H9 (cell line): ENCODE data around the gene RNF31. TPM values are rescaled to one million over a fixed set of nuclear protein-coding genes. Genes with fewer than 3 reads are reported as not detected.

Experiments used
- DNase-seq: peaks from one replicate; pipeline ENCODE4 v3.0.0-alpha.2; 2017
- H2AFZ ChIP-seq: one replicate; pipeline ENCODE4 v1.6.1; 2013; ENCODE audit warnings: mild to moderate bottlenecking, low read length, control low read depth, moderate library complexity
- H2AK5ac ChIP-seq: 2 replicates; pipeline ENCODE4 v1.6.1; 2013; ENCODE audit warnings: low read length, control low read depth, mixed read lengths; ENCODE audit not compliant: insufficient read length
- H2BK120ac ChIP-seq: one replicate; pipeline ENCODE4 v1.6.1; 2013; ENCODE audit warnings: low read depth, mild to moderate bottlenecking, low read length, control low read depth, inconsistent platforms; ENCODE audit not compliant: poor library complexity, severe bottlenecking
- H2BK12ac ChIP-seq: 2 replicates; pipeline ENCODE4 v1.6.1; 2013; ENCODE audit warnings: low read length, control low read depth, mixed read lengths, low read depth; ENCODE audit not compliant: insufficient read length
- H2BK15ac ChIP-seq: 2 replicates; pipeline ENCODE4 v1.6.1; 2013; ENCODE audit warnings: low read depth, low read length, control low read depth
- H2BK20ac ChIP-seq: one replicate; pipeline ENCODE4 v1.6.1; 2013; ENCODE audit warnings: low read depth, mild to moderate bottlenecking, low read length, control low read depth, inconsistent platforms; ENCODE audit not compliant: poor library complexity, severe bottlenecking
- H2BK5ac ChIP-seq: 2 replicates; pipeline ENCODE4 v1.6.1; 2013; ENCODE audit warnings: low read length, control low read depth, mixed read lengths; ENCODE audit not compliant: insufficient read length
- H3K14ac ChIP-seq: 2 replicates; pipeline ENCODE4 v1.6.1; 2013; ENCODE audit warnings: low read length, control low read depth; ENCODE audit not compliant: insufficient read depth
- H3K18ac ChIP-seq: 2 replicates; pipeline ENCODE4 v1.6.1; 2013; ENCODE audit warnings: low read depth, mild to moderate bottlenecking, mixed read lengths, low read length, control low read depth; ENCODE audit not compliant: insufficient read length
- H3K23ac ChIP-seq: 2 replicates; pipeline ENCODE4 v1.6.1; 2013; ENCODE audit warnings: low read length, control low read depth, mixed read lengths, low read depth; ENCODE audit not compliant: insufficient read length
- H3K23me2 ChIP-seq: 2 replicates; pipeline ENCODE4 v1.6.1; 2013; ENCODE audit warnings: low read depth, mild to moderate bottlenecking, mixed read lengths, low read length, control low read depth; ENCODE audit not compliant: insufficient read length, poor library complexity, severe bottlenecking
- H3K27ac ChIP-seq: 2 replicates; pipeline ENCODE4 v1.5.1; 2013; ENCODE audit warnings: low read length, control low read depth, mixed read lengths, low read depth; ENCODE audit not compliant: insufficient read length
- H3K27me3 ChIP-seq: 2 replicates; pipeline ENCODE4 v1.6.1; 2013; ENCODE audit warnings: low read length, control low read depth, inconsistent platforms; ENCODE audit not compliant: insufficient read depth
- H3K4ac ChIP-seq: 2 replicates; pipeline ENCODE4 v1.6.1; 2013; ENCODE audit warnings: low read depth, mild to moderate bottlenecking, control low read depth, inconsistent platforms, low read length, moderate library complexity
- H3K4me1 ChIP-seq: 2 replicates; pipeline ENCODE4 v1.6.1; 2013; ENCODE audit warnings: low read length, control low read depth, inconsistent platforms; ENCODE audit not compliant: insufficient read depth
- H3K4me2 ChIP-seq: 2 replicates; pipeline ENCODE4 v1.6.1; 2013; ENCODE audit warnings: low read length, control low read depth, mixed read lengths; ENCODE audit not compliant: insufficient read length, insufficient read depth
- H3K56ac ChIP-seq: 2 replicates; pipeline ENCODE4 v1.6.1; 2013; ENCODE audit warnings: low read depth, mild to moderate bottlenecking, mixed read lengths, low read length, control low read depth; ENCODE audit not compliant: insufficient read length
- H3K79me1 ChIP-seq: 2 replicates; pipeline ENCODE4 v1.6.1; 2013; ENCODE audit warnings: low read depth, mild to moderate bottlenecking, moderate library complexity, low read length, control low read depth, inconsistent platforms; ENCODE audit not compliant: insufficient read depth, poor library complexity, severe bottlenecking
- H3K79me2 ChIP-seq: 2 replicates; pipeline ENCODE4 v1.6.1; 2013; ENCODE audit warnings: low read length, control low read depth, inconsistent platforms; ENCODE audit not compliant: insufficient read depth
- H3K9ac ChIP-seq: 2 replicates; pipeline ENCODE4 v1.6.1; 2013; ENCODE audit warnings: low read length, control low read depth, mixed read lengths; ENCODE audit not compliant: insufficient read length; ENCODE audit errors: extremely low read depth
- H3K9me3 ChIP-seq: one replicate; pipeline ENCODE4 v1.6.1; 2013; ENCODE audit warnings: low read depth, low read length, inconsistent platforms; ENCODE audit not compliant: control insufficient read depth
- H3T11ph ChIP-seq: one replicate; pipeline ENCODE4 v1.6.1; 2013; ENCODE audit warnings: mild to moderate bottlenecking, low read length, control low read depth, inconsistent platforms
- H4K20me1 ChIP-seq: one replicate; pipeline ENCODE4 v1.6.1; 2013; ENCODE audit not compliant: control insufficient read depth, insufficient read length, insufficient read depth
- H4K5ac ChIP-seq: 2 replicates; pipeline ENCODE4 v1.6.1; 2013; ENCODE audit warnings: low read depth, mild to moderate bottlenecking, mixed read lengths, low read length, control low read depth; ENCODE audit not compliant: insufficient read length
- H4K8ac ChIP-seq: replicated peaks from 2 replicates; pipeline ENCODE4 v1.6.1; 2013; ENCODE audit warnings: low read length, control low read depth, mixed read lengths, low read depth; ENCODE audit not compliant: insufficient read length
- H4K91ac ChIP-seq: 2 replicates; pipeline ENCODE4 v1.6.1; 2013; ENCODE audit warnings: low read depth, mild to moderate bottlenecking, moderate library complexity, mixed read lengths, low read length, control low read depth; ENCODE audit not compliant: insufficient read length
- H3K27ac Mint-ChIP-seq, 3 experiments: 2 replicates in 2 of 3; 3 replicates in 1 of 3; pipeline ENCODE4 v1.8.0; 2020 to 2021; ENCODE audit warnings: mixed read lengths in 3 of 3, mild to moderate bottlenecking in 1 of 3, moderate library complexity in 1 of 3
- H3K27me3 Mint-ChIP-seq: 2 replicates; pipeline ENCODE4 v1.8.0; 2021; ENCODE audit warnings: low read depth, mild to moderate bottlenecking, moderate library complexity, mixed read lengths
- H3K36me3 Mint-ChIP-seq, 3 experiments: 2 replicates in 2 of 3; 3 replicates in 1 of 3; pipeline ENCODE4 v1.8.0; 2020 to 2021; ENCODE audit warnings: low read depth in 3 of 3, mixed read lengths in 3 of 3; ENCODE audit not compliant: insufficient read depth in 1 of 3
- H3K4me1 Mint-ChIP-seq, 2 experiments: 2 replicates each; pipeline ENCODE4 v1.8.0; 2020; ENCODE audit warnings: mixed read lengths in 2 of 2
- H3K4me3 Mint-ChIP-seq, 2 experiments: 2 replicates in 1 of 2; 3 replicates in 1 of 2; pipeline ENCODE4 v1.8.0; 2020 to 2021; ENCODE audit warnings: mild to moderate bottlenecking in 2 of 2, mixed read lengths in 2 of 2, moderate library complexity in 1 of 2
- H3K9me3 Mint-ChIP-seq, 2 experiments: 2 replicates in 1 of 2; 3 replicates in 1 of 2; pipeline ENCODE4 v1.8.0; 2020; ENCODE audit warnings: mild to moderate bottlenecking in 2 of 2, mixed read lengths in 2 of 2, moderate library complexity in 1 of 2
- WGBS: extraction: QIAGEN DNeasy Blood & Tissue Kit; methylation state at CpG from one replicate; pipeline ENCODE4 v1.1.7; 2013; ENCODE audit warnings: missing lambda C conversion rate, low lambda C conversion rate, mixed read lengths; ENCODE audit not compliant: insufficient read length; ENCODE audit errors: extremely low coverage; 5-methylcytosine and 5-hydroxymethylcytosine counted together
- total RNA-seq: library from RNA; stranded (reverse); gene quantifications from 2 replicates; pipeline ENCODE4 v1.2.1, GENCODE V29; 2021
- TF ChIP-seq, protein P1 (sequence below): fragments of 200-600 bp; sonication (generic); conservative IDR thresholded peaks from 3 replicates; pipeline ENCODE4 v1.8.0; 2021; ENCODE audit warnings: antibody characterized with exemption, mild to moderate bottlenecking

The RNF31 gene
- total RNA-seq, 1 experiment from 2014 or later = 87.3 TPM

DNA sequence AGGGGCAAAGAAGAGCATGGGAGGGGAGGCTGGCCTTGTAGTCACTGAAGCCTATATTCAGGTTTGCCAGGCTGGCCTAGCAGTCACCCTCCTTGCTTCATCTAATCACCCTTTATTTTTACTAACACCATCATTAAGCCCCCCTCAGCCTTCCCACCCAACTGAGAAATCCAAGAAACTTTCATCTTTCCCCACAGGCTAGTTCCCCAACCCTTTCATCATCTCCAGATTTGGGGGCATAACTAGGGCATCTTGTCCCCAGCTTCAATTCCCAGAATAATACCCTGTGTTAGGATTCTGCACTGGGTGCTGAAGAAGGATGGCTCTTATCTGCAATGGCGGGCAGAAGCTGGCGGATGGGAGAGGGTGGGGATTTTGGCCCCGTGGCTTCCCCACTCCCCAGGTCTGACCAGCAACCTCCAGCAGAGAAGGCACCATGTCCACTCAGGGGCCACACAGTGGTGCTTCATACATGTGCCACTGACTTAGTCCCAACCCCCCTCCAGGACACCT is 46.3 kb upstream of the RNF31 start:
- H4K91ac ChIP-seq = no peak overlapping the region
- no peak overlapping the region for H3K23ac ChIP-seq
- H3K9me3 ChIP-seq = no peaks in the 10 kb centered on the region
- no peak for DNase-seq
- TF ChIP-seq, protein P1, sequence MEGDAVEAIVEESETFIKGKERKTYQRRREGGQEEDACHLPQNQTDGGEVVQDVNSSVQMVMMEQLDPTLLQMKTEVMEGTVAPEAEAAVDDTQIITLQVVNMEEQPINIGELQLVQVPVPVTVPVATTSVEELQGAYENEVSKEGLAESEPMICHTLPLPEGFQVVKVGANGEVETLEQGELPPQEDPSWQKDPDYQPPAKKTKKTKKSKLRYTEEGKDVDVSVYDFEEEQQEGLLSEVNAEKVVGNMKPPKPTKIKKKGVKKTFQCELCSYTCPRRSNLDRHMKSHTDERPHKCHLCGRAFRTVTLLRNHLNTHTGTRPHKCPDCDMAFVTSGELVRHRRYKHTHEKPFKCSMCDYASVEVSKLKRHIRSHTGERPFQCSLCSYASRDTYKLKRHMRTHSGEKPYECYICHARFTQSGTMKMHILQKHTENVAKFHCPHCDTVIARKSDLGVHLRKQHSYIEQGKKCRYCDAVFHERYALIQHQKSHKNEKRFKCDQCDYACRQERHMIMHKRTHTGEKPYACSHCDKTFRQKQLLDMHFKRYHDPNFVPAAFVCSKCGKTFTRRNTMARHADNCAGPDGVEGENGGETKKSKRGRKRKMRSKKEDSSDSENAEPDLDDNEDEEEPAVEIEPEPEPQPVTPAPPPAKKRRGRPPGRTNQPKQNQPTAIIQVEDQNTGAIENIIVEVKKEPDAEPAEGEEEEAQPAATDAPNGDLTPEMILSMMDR = no peak
- no peak overlapping the region for H2BK20ac ChIP-seq
- H2BK12ac ChIP-seq = no peak overlapping the region
- no peak overlapping the region for H2BK5ac ChIP-seq
- Mint-ChIP-seq H3K4me3 (no peak overlapping the region), H3K36me3 (peaks cover 66 to 81% (median 75%) of the 10 kb centered on the region in 3 experiments), H3K9me3 (peaks cover 18 to 19% of the 10 kb centered on the region in 2 experiments), H3K4me1 (peaks cover 0 to 5% of the 10 kb centered on the region in 2 experiments; a peak in 2 of 4 replicates), H3K27ac (no peak overlapping the region), H3K27me3 (no peaks in the 10 kb centered on the region)
- H3K4me2 ChIP-seq = no peak overlapping the region
- H3K79me1 ChIP-seq = no peaks in the 10 kb centered on the region
- H3K4me1 ChIP-seq = no peaks in the 10 kb centered on the region
- no peak overlapping the region for H3K18ac ChIP-seq
- no peak overlapping the region for H3K27ac ChIP-seq
- no peak overlapping the region for H4K8ac ChIP-seq
- no peak overlapping the region for H3K14ac ChIP-seq
- H2AFZ ChIP-seq = no peak overlapping the region
- no peak overlapping the region for H3K56ac ChIP-seq
- H3K4ac ChIP-seq = no peak overlapping the region
- H3K23me2 ChIP-seq = no peaks in the 10 kb centered on the region
- no peak overlapping the region for H4K5ac ChIP-seq
- no peaks in the 10 kb centered on the region for H3K27me3 ChIP-seq
- H4K20me1 ChIP-seq = no peaks in the 10 kb centered on the region
- no peak overlapping the region for H2AK5ac ChIP-seq
- no peak overlapping the region for H2BK120ac ChIP-seq
- H3T11ph ChIP-seq = no peak overlapping the region
- H3K9ac ChIP-seq = no peak overlapping the region
- H2BK15ac ChIP-seq = no peak overlapping the region
- WGBS = no CpG with 5 or more reads among the region's 3 CpGs
- no peaks in the 10 kb centered on the region; the same call in 1 of the 2 replicates for H3K79me2 ChIP-seq
